ENCODE results near the gene CHML. TPM values are rescaled to one million over a fixed set of nuclear protein-coding genes. Genes with fewer than 3 reads are reported as not detected.

CHML gene
- total RNA-seq, 4 donors from 2014 or later: 5.7 to 9.6 (median 6.8) TPM

- Histone ChIP-seq H3K27ac (no peak overlapping the region), H3K4me3 (no peak overlapping the region), H3K9me3 (no peaks in the 10 kb centered on the region), H3K27me3 (no peaks in the 10 kb centered on the region), H3K4me1 (peaks cover 0 to 3% (median 0%) of the 10 kb centered on the region in 4 donors), H3K36me3 (peaks cover 0 to 12% (median 0%) of the 10 kb centered on the region in 3 donors)
- no peak for TF ChIP-seq EP300 (IDR thresholded peaks at IDR 0.05)
- WGBS, 2 donors: 96 to 97% methylated on average over 2 of the region's 2 CpGs
- DNase-seq (ENCODE audit: low spot score in 2 of 2): no peak
These were observed 9.3 kb downstream of the CHML start for GRCh38 chr1:241630899-241631298.

DNA sequence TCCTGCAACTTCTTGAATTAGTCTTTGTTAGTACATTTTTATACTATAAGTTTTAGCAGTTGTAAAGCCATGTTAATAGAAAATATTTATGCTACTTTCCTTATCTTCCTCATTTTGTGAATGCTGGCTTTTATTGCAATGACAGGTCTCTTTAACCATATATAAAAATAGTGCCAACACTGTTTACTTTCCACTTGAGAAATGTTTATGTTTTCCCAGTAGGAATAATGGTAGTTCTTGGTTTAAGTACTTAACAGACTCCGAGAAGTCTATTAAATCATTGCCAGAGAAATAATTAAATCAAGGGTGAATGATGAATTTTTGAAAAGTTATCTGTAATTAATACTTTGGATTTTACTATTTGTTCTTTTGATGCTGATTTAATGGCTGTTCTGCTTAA is 9.7 kb downstream of the CHML start:
- H3K27ac ChIP-seq: no peak overlapping the region
- H3K9me3 ChIP-seq: no peaks in the 10 kb centered on the region
- peaks cover 0 to 9% (median 0%) of the 10 kb centered on the region in 3 donors for H3K36me3 ChIP-seq
- no peak for TF ChIP-seq POLR2A (IDR thresholded peaks at IDR 0.05)
- TF ChIP-seq EP300 (IDR thresholded peaks at IDR 0.05): no peak
- no peak for TF ChIP-seq CTCF (IDR thresholded peaks at IDR 0.05)
- no peaks in the 10 kb centered on the region for H3K27me3 ChIP-seq
- no peak overlapping the region for H3K4me3 ChIP-seq
- DNase-seq (ENCODE audit: low spot score in 2 of 2): no peak
- 76 to 93% methylated on average over 1 of the region's 1 CpG for WGBS, 2 donors
- H3K4me1 ChIP-seq: peaks cover 0 to 3% (median 0%) of the 10 kb centered on the region in 4 donors

DNA sequence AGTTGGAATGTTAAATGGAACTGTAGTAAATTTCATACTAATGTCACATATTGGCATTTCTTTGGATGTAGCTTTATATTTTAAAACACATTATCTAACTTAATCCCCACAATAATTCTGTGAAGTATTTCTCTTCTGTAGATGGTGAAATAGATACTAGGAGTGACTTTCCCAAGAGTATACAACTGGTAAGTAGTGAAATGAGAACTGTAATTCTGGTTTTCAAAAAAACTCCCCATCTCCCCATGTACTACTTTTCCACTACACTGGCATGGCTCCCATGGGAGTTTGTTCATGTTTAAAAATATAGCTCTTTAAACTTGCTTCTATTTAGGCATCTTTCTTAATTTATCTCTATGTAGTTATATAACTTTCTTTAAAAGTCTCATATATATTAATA is 10.2 kb downstream of the CHML start:
- H3K9me3 ChIP-seq: no peaks in the 10 kb centered on the region
- H3K27ac ChIP-seq: no peak overlapping the region
- peaks cover 0 to 4% (median 0%) of the 10 kb centered on the region in 3 donors for H3K36me3 ChIP-seq
- DNase-seq (ENCODE audit: low spot score in 2 of 2): no peak
- TF ChIP-seq POLR2A (IDR thresholded peaks at IDR 0.05): no peak
- TF ChIP-seq CTCF (IDR thresholded peaks at IDR 0.05): no peak
- no peak for TF ChIP-seq EP300 (IDR thresholded peaks at IDR 0.05)
- no peaks in the 10 kb centered on the region for H3K27me3 ChIP-seq
- no peak overlapping the region for H3K4me3 ChIP-seq
- peaks cover 0 to 3% (median 0%) of the 10 kb centered on the region in 4 donors for H3K4me1 ChIP-seq

DNA sequence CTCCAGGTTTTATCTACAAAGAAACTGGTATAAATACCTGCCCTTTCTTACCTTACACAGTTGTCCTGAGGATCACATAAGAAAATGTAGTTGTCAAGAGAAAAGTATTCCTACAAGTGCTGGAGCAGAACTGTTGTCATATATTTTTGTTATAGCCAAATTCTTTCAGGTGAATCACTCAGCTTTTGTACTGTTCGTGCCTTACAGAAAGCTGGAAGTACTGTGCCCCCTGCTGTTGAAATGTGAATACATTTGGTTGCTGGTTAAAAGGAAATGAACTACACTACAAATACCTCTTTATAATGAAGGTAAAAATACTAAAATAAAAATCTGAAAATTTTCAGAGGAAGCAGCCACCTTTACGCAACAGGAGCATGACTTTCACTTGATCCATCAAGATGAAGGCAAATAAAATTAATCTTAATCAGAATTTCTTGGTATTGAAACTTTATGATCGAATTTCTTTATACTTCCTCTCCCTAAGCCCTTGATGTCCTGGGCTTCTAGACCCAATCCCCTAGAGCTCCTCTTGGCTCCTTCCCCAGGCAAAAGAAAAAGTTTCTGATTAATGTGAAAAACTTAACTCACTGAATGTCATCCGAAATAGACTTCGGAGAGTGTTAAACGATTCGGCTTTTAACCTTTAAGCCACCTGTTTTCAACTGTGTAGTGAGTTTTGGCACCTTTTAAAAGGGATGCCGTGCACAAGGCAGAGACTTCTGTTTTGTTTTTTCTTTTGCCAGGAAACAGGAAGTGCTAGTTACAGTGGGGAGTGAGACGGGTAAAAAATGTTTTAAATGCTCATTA is 12.5 kb downstream of the CHML start:
- Histone ChIP-seq H3K4me1 (peaks cover 0 to 3% (median 0%) of the 10 kb centered on the region in 4 donors), H3K36me3 (peaks cover 0 to 9% (median 0%) of the 10 kb centered on the region in 3 donors), H3K9me3 (no peaks in the 10 kb centered on the region), H3K4me3 (no peak overlapping the region), H3K27ac (no peak overlapping the region), H3K27me3 (no peaks in the 10 kb centered on the region)
- no peak for DNase-seq (ENCODE audit: low spot score in 2 of 2)
- WGBS, 2 donors: 40 to 49% methylated on average over 9 of the region's 9 CpGs
- TF ChIP-seq CTCF (IDR thresholded peaks at IDR 0.05) (peak; percentile 23 to 46 (median 43)), POLR2A (IDR thresholded peaks at IDR 0.05) (no peak)

- H3K4me1 ChIP-seq: peaks cover 0 to 3% (median 0%) of the 10 kb centered on the region in 4 donors
- no peaks in the 10 kb centered on the region for H3K27me3 ChIP-seq
- peaks cover 0 to 9% (median 0%) of the 10 kb centered on the region in 3 donors for H3K36me3 ChIP-seq
- no peak for DNase-seq (ENCODE audit: low spot score in 2 of 2)
- no peaks in the 10 kb centered on the region for H3K9me3 ChIP-seq
- no peak overlapping the region for H3K27ac ChIP-seq
- 88 to 94% methylated on average over 2 of the region's 2 CpGs for WGBS, 2 donors
- H3K4me3 ChIP-seq: no peak overlapping the region
- TF ChIP-seq EP300 (IDR thresholded peaks at IDR 0.05) (no peak), CTCF (IDR thresholded peaks at IDR 0.05) (no peak), POLR2A (IDR thresholded peaks at IDR 0.05) (no peak)
These were observed 15.2 kb downstream of the CHML start for GRCh38 chr1:241624935-241625334.

All from tibial nerve (tissue), 4 donors.